Measurements from ENCODE around the gene ACTA2. TPM values are rescaled to one million over a fixed set of nuclear protein-coding genes. Genes with fewer than 3 reads are reported as not detected.

Gene ACTA2
- total and polyA plus RNA-seq, 2 donors (not counting 1 experiment from before 2014, with no cell fraction given) = 1.8 to 3.7 TPM

DNA sequence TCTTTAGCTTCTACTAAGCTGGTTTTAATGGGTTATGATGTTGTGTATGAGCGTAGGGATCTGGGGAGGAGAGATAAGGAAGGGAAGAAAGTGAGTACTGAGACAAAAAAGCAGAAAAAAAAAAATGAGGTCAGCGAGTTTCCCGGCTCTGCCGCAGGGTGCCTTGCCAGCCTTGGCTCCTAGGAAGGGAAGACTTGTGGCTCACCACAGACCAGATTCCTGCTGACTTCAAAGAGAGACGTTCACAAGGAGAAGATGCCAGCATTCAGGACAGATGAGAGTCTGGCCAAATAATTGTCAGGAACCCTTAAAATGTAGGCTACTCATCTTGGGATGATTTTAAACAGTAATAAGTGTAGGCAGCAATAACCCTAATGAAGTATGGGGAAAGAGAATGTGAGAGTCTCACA lies 26.6 kb upstream of the ACTA2 start:
- Mint-ChIP-seq H3K4me3 (no peak overlapping the region), H3K4me1 (peaks cover 14% of the 10 kb centered on the region), H3K27ac (no peak overlapping the region), H3K27me3 (no peaks in the 10 kb centered on the region), H3K9me3 (ENCODE audit: insufficient read depth) (no peaks in the 10 kb centered on the region)
- no peak for ATAC-seq (ENCODE audit: low read depth)
- no peak overlapping the region for H3K4me2 ChIP-seq (replicated peaks; ENCODE audit: low read depth, low read length, poor library complexity, severe bottlenecking)
- ChIA-PET CTCF (interaction anchor here (1.0 to 2.6 kb wide), 3 partner anchors 8 to 47 kb away, joined by 3 to 6 read pairs (median 3); partner anchors contain the start of gene FAS), POLR2A (no interaction called here)
- intact Hi-C loops (cut with micrococcal nuclease) = no loop called here
- H3K27me3 ChIP-seq (replicated peaks in 1 of 4; ENCODE audit: control extremely low read depth in 1 of 4, control insufficient read depth in 3 of 4, insufficient read depth in 4 of 4, low read length in 3 of 4) = no peaks in the 10 kb centered on the region
- WGBS (ENCODE audit: insufficient coverage) = 14% methylated on average over 5 of the region's 5 CpGs
- no peaks in the 10 kb centered on the region for H3K79me2 ChIP-seq (ENCODE audit: control insufficient read depth, insufficient read depth, low read length)
- no peak overlapping the region for H3K4me3 ChIP-seq (ENCODE audit: control extremely low read depth in 1 of 5, extremely low read depth in 1 of 5, insufficient read depth in 1 of 5, low read depth in 2 of 5, low read length in 4 of 5)
- no peak for TF ChIP-seq EZH2 (IDR thresholded peaks at IDR 0.05; ENCODE audit: borderline replicate concordance, insufficient read depth, low read depth, low read length, poor library complexity, severe bottlenecking)
- TF ChIP-seq, protein P1, sequence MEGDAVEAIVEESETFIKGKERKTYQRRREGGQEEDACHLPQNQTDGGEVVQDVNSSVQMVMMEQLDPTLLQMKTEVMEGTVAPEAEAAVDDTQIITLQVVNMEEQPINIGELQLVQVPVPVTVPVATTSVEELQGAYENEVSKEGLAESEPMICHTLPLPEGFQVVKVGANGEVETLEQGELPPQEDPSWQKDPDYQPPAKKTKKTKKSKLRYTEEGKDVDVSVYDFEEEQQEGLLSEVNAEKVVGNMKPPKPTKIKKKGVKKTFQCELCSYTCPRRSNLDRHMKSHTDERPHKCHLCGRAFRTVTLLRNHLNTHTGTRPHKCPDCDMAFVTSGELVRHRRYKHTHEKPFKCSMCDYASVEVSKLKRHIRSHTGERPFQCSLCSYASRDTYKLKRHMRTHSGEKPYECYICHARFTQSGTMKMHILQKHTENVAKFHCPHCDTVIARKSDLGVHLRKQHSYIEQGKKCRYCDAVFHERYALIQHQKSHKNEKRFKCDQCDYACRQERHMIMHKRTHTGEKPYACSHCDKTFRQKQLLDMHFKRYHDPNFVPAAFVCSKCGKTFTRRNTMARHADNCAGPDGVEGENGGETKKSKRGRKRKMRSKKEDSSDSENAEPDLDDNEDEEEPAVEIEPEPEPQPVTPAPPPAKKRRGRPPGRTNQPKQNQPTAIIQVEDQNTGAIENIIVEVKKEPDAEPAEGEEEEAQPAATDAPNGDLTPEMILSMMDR (IDR thresholded peaks at IDR 0.05) = no peak
- no peak overlapping the region for H3K27ac ChIP-seq (ENCODE audit: low read length in 2 of 2)
- H3K9me3 ChIP-seq (ENCODE audit: control extremely low read depth in 1 of 3, control insufficient read depth in 2 of 3, insufficient read depth in 1 of 3, low read length in 2 of 3) = no peaks in the 10 kb centered on the region
- no peak for DNase-seq
- peaks cover 8 to 9% of the 10 kb centered on the region in 2 donors for H3K4me1 ChIP-seq (ENCODE audit: control insufficient read depth in 2 of 2, insufficient read depth in 2 of 2, low read length in 2 of 2)
- H2AFZ ChIP-seq (ENCODE audit: insufficient read depth, low read depth, low read length, poor library complexity, severe bottlenecking) = no peak overlapping the region
- no peaks in the 10 kb centered on the region for H3K36me3 ChIP-seq (replicated peaks in 1 of 2; ENCODE audit: control extremely low read depth in 1 of 2, control insufficient read depth in 1 of 2, extremely low read depth in 1 of 2, insufficient read depth in 2 of 2, low read length in 1 of 2)
- H3K9ac ChIP-seq (ENCODE audit: low read length) = no peak overlapping the region
- H4K20me1 ChIP-seq (ENCODE audit: control insufficient read depth, insufficient read depth, low read length, poor library complexity, severe bottlenecking) = no peaks in the 10 kb centered on the region

DNA sequence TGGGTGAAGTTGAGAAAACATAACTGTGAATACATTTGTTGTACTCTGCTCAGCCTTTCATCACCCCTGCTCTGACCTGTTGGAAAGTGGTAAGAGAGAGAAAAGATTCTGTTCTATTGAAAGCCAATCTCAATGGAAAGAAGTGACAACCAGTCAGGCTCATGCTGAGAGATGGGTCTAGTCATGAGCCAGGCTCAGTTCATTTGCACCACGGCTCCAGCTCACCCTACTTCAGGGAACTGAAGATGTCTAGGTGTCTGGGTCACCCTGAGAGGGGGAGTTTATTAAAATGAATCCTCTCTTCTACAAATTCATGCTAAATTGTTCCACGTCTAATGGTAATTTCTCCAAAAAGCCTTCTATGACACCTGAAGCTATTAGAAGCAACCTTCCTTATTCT lies 25.9 kb upstream of the ACTA2 start:
- Mint-ChIP-seq H3K4me3 (no peak overlapping the region), H3K27me3 (no peaks in the 10 kb centered on the region), H3K4me1 (peaks cover 14% of the 10 kb centered on the region), H3K27ac (no peak overlapping the region), H3K9me3 (ENCODE audit: insufficient read depth) (no peaks in the 10 kb centered on the region)
- no peak overlapping the region for H2AFZ ChIP-seq (ENCODE audit: insufficient read depth, low read depth, low read length, poor library complexity, severe bottlenecking)
- POLR2A ChIA-PET = no interaction called here
- H3K36me3 ChIP-seq (replicated peaks in 1 of 2; ENCODE audit: control extremely low read depth in 1 of 2, control insufficient read depth in 1 of 2, extremely low read depth in 1 of 2, insufficient read depth in 2 of 2, low read length in 1 of 2) = no peaks in the 10 kb centered on the region
- no peaks in the 10 kb centered on the region for H3K79me2 ChIP-seq (ENCODE audit: control insufficient read depth, insufficient read depth, low read length)
- no peak for TF ChIP-seq EZH2 (IDR thresholded peaks at IDR 0.05; ENCODE audit: borderline replicate concordance, insufficient read depth, low read depth, low read length, poor library complexity, severe bottlenecking)
- TF ChIP-seq, protein P1 (IDR thresholded peaks at IDR 0.05) = no peak
- CTCF ChIA-PET = interaction anchor here (1.0 to 1.2 kb wide), 2 partner anchors 9 to 46 kb away, joined by 3 read pairs; no protein-coding TSS in a partner anchor
- no peak for DNase-seq
- intact Hi-C loops (cut with micrococcal nuclease) = no loop called here
- H3K9me3 ChIP-seq (ENCODE audit: control extremely low read depth in 1 of 3, control insufficient read depth in 2 of 3, insufficient read depth in 1 of 3, low read length in 2 of 3) = no peaks in the 10 kb centered on the region
- H4K20me1 ChIP-seq (ENCODE audit: control insufficient read depth, insufficient read depth, low read length, poor library complexity, severe bottlenecking) = no peaks in the 10 kb centered on the region
- H3K27me3 ChIP-seq (replicated peaks in 1 of 4; ENCODE audit: control extremely low read depth in 1 of 4, control insufficient read depth in 3 of 4, insufficient read depth in 4 of 4, low read length in 3 of 4) = no peaks in the 10 kb centered on the region
- H3K4me1 ChIP-seq (ENCODE audit: control insufficient read depth in 2 of 2, insufficient read depth in 2 of 2, low read length in 2 of 2) = peaks cover 8 to 9% of the 10 kb centered on the region in 2 donors
- no peak for ATAC-seq (ENCODE audit: low read depth)
- no peak overlapping the region for H3K4me3 ChIP-seq (ENCODE audit: control extremely low read depth in 1 of 5, extremely low read depth in 1 of 5, insufficient read depth in 1 of 5, low read depth in 2 of 5, low read length in 4 of 5)
- H3K27ac ChIP-seq (ENCODE audit: low read length in 2 of 2) = no peak overlapping the region
- H3K9ac ChIP-seq (ENCODE audit: low read length) = no peak overlapping the region
- WGBS (ENCODE audit: insufficient coverage) = no CpG with 5 or more reads among the region's 2 CpGs
- H3K4me2 ChIP-seq (replicated peaks; ENCODE audit: low read depth, low read length, poor library complexity, severe bottlenecking) = no peak overlapping the region
